ENCODE results near the gene AHI1. TPM values are rescaled to one million over a fixed set of nuclear protein-coding genes. Genes with fewer than 3 reads are reported as not detected.
A peak's percentile ranks its signal among the peaks of the same experiment; 100 is the strongest.
"Not testable (repeated sequence)": the region's sequence is repeated elsewhere in the genome, so short reads cannot be mapped to it uniquely, and the experiment has no call there.

The AHI1 gene
- polyA plus RNA-seq, 3 donors = 45.4 to 83.3 (median 66.3) TPM

DNA sequence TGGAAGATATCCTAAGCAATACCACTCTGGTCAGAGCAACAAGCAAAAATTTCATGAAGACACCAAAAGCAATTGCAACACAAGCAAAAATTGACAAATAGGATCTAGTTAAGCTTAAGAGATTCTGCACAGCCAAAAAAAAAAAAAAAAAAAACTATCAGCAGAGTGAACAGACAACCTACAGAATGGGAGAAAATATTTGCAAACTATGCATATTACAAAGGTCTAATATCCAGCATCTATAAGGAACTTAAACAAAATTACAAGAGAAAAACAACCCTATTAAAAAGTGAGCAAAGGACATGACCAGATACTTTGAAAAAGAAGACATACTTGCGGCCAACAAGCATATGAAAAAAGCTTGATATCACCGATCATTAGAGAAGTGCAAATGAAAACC, 20.0 kb upstream of the AHI1 start:
- DNase-seq = no peak

DNA sequence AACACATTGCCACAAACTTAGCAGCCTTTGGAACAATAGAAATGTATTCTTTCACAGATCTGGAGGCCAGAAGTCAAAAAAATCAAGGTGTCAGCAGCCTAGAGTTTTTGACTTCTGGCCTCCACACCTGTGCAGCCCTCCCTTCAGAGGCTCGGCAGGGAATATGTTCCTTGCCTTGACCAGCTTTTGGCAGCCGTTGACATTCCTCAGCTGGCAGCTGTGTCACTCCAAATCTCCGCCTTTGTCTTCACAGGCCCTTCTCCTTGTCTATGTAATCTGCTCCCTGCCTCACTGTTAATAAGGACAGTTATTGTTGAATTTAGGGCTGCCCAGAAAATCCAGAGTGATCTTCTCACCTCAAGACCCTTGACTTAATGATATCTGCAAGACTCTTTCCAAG, 17.2 kb upstream of the AHI1 start:
- no peak for DNase-seq

DNA sequence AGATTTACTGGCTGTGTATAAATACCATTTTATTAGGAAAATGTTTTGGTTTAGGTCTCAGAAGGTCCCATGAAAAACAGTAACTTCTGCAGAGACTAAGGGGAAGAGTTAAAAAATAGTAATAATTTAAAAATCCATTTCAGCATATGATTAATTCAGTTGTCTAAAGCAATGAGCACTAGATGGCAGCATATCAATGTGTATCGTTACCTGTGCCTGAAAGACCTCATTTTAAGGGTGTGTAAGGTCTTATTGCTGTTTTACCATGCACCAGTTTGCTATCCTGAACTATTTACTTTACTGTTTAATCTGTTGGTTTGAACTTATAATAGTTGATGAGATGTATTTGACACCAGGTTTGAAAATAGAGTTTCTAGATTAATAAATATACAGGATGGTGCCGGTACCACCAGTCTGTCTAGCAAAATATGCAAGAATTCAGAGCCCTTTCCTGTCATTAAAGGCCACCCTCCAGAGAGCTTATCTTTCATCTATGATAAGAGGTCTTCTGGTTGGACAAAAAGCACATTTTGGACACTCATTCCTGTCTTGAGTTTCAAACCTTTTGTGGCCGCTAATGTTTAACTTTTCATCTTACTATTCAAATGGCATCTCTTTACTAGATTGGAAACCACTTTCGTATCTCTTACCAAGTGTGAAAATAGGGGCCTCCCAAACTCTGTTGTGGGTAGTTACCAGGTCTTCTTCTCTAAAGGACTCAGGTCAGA, 8.9 kb upstream of the AHI1 start:
- DNase-seq = no peak

DNA sequence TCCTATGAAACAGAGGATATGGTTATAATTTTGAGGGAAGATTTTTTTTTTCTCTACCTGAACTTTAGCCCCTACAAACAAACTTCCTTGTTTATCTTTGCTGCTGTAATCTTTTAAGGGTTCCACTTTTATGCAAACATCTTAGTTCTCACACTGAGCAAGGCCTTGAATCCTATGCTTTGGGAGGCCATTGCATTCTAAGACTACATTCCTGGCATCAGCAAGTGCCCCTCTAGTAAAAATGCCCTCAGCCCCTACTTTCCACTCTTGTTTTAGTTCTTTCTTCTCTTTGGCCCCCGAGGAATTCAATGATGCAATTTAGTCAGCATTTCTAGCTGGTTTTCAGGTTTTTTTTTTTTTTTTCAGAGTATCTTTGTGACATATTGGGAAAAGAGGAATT, 8.1 kb upstream of the AHI1 start:
- DNase-seq = no peak

DNA sequence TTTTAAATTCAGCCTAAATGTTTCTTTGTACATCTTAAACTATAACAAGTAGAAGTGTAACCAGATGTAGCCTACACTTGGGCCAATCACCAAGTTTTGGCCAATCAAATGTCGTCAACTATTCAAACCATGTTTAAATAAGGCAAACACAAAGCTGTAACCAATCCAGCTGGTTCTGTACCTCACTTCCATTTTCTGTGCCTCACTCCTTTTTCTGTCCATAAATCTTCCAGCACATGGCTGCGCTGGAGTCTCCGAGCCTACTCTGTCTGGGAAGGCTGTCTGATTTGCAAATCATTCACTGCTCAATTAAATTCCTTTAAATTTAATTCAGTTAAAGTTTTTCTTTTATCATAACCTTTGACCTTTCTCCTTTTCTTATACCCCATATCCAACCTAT, 7.7 kb upstream of the AHI1 start:
- DNase-seq = no peak

DNA sequence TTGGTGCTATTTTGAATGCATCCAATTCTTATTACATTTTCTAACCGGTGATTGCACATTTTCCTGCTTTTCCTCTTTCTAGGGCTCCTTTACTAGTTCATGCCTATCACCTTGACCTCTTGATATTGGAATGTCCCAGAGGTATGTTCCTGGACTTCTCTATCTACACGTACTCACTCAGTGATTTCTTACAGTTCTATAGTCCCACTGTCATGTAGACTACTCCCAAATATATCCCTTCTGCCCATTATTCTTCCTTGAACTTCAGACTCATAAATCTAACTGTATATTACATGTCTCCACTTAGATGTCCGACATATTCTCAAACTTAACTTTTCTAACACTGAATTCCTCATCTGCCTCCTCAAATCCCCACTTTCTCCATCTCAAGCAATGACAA, 7.2 kb upstream of the AHI1 start:
- DNase-seq = no peak

DNA sequence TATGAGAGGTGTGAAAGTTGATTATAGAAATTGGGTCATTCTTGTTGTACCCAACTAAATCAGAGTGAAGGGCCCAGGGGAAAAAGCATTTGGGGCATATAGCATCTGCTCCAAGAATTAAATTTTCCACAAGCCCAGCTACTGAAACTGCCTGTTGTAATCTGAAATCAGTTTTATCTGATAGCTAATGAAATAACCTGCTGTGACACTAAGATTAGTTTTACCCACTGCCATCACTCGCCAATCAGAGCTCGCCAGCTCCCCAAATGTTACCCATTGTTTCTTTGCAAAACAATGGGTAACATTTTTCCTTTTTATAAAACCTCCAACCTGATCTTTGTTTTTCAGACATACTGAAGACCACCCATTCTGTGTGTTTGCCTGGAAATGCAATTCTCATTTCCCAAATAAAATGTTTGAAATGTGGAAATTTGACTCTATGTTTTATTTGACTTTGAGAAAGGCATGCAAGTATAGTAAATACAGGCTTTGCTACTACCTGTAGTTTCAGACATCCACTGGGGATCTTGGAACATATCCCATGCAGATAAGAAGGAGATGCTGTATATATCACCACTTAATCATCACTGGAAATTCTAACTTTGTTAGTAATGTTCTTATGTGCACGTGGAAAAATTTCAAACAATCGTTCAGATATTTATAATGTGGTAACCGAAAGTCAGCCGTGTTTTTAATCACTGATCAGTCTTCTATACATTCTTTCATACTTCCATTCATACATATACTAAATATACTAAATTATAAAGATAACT, 6.3 kb upstream of the AHI1 start:
- DNase-seq = no peak

DNA sequence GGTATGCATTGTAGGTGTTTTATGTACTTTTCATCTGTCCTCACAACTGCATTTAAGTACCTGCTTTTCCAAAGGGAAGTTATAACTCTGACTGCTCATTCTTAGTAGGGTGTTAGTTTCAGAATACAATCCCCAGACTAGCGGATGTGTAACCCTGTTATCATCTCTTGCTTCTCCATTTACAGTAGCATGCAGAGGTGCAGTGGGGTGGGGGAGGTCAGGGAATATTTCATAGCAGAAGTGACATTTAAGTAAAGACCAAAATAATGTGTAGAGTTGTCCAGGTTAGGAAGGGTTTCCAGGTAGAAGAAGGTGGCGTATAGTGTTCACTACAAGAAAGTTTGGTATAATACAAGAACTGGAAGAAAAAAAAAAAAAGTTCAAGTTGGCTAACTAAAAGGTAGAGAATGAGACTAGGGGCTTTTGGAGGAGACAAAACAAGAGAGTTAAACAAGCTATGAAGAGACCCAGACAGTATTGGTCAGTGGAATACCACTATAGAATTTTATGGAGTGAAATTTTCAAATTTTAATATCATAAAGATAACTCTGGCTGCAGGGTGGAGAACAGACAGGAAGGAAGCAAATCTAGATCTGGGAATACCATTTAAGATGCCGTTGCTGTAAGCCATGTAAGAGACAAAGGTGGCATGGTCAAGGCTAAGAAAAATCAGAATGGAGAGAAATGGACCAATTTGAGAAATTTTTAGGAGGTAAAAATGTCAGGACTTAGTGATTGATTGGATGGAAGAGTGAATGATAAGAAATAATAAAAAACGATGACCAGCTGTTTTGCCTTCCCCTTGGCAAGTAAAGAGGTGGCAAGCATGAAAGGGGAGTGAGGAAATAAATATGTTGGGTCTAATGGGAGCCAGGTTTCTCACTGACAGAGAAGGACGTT, 2.2 kb upstream of the AHI1 start:
- no peak for DNase-seq

DNA sequence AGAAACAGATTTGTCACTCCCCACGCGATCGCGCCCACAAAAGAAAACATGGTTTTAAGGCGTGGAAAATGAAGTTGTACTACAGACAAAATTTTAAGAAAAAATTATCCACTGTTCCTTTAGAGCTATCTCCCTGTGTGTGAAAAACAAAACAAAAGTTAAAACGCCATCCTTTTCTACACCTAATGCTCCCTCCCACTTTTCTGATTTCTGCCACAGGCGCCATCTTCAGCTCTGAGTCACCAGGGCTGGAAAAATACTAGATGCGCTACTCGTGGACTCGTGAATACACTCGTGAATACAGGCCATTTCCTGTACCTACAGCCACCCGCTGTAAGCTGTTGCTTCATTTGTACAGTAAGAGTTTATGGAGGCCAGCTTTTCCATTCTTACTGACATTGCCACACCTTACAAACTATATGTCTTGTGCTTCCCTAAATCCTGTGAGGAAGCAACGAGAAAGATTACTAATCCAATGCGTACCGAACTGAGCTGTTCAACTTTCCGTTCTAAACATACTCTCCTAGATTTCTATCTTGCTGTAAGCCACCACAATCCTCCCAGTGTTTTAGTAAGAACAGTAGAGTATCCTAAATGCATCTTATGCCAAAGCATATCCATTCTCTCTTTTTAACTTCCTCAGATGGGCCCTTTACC, 773 bp upstream of the AHI1 start:
- DNase-seq = peak; percentile 80

DNA sequence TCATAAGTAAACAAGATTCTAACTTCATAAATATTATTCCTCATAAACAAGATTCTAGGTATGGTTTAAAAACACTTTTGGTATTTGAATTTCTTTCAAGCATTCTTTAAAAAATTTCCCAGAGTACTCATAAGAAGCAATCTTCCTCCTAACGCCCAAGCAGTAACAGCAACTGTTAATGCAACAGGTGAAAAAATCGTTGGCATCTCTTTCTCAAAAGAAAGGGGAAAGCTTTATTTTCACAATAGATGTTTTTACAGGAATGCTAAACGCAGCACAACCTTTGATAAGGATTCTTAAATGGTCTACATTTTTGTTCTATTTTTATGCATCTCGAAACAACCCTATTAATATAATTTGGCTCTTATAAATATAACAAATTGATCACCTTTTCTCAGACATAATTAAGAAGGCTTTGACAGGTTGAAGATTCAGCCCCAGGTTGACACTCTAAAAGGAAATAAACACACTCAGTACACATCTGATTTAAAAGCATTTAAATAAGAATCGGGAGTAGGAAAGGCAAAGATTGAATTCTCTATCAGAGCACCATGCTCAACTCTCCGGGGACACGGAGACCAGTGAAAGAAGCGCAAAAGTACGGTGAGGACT, 634 bp downstream of the AHI1 start:
- DNase-seq = no peak

DNA sequence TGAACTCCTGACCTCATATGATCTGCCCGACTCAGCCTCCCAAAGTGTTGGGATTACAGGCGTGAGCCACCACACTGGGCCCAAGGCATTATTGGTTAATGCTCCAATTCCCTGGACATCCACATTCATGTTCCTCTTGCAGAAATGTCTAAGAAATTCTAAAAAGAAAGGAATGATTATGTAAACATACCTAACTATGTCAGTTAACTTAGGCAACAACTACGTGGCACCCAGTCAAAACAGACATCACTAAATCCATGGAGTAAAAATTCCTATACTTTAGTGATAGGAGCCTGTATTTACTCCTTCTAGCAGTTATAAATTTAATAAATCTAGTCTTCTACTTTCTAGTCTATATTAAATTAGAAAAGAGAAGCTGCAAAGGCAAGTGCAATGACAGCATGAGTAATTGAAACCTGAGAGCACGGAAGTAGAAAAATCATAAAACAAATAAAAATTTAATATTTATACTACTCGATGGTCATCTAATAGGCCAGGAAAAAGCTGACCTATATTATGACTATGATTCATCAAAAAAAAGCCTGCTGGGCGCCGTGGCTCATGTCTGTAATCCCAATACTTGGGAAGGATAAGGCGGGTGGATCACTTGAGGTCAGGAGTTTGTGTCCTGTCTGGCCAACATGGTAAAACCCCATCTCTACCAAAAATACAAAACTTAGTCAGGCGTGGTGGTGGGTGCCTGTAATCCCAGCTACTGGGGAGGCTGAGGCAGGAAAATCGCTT, 4.2 kb downstream of the AHI1 start:
- DNase-seq = no peak

DNA sequence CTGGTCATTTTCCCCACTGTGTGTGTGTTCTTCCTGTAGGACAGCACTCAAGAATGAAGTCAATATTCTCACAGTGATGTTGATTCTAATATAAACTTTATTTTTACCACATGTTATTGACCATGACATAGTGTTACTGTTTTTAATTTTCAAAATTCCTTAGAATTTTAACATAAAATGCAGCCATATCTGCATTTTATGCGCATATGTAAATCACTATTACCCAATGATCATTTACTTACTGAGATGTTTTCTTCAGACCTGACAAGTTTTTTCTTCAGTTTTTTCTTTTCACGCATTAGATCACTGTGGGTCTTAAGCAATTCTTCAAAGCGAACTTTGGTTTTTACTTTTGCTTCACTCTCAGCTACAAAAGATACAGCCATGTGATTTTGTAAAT, 7.2 kb downstream of the AHI1 start:
- no peak for DNase-seq

DNA sequence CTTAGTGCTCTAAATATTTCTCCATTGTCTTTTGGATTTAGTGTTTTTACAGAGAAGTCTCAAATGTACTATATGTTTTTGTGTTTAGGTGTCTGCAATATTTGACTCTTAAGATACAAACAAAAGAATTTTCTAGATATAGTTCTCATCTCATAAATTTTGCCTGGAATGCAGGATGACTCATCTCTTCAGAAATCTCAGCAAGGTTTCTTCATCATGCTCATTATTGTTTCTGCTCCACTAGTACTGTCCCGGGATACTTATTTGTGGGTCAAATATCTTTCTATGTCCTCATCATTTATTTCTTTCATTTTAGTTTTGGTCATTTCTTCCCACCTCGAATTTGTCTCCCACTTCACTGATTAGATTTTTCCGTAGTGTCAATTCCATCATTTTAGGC, 9.5 kb downstream of the AHI1 start:
- no peak for DNase-seq

DNA sequence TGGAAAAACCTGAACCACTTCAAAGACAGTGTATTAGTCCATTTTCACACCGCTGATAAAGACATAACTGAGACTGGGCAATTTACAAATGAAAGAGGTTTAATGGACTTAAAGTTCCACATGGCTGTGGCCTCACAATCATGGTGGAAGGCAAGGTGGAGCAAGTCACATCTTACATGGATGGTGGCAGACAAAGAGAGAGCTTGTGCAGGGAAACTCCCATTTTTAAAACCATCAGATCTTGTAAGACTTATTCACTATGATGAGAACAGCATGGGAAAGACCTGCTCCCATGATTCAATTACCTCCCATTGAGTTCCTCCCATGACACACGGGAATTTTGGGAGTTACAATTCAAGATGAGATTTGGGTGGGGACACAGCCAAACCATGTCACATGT, 13.6 kb downstream of the AHI1 start:
- not testable (repeated sequence) for DNase-seq

DNA sequence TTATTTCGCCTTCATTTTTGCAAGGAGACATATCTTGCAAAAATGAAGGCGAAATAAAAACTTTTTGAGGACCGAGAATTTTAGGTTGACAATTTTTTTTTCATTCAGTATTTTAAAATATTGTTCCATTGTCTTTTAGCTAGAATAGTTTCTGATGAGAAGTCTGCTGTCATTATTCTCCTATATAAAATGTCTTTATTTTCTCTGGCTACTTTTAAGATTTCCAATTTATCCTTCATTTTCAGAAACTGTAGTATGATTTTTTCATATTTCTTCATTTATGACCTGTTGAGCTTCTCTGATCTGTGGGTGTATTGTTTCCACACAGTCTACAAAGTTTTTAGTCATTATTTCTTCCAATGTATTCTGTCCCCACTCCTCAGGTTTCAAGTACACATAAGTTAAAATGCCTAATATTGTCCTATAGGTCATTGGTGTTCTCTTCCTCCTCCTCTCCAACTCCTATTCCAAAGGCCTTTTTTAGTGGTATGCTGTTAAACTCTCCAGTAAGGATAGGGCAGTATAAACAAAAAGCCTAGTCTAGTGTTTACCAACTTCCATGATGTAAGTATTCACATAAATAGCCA, 15.7 kb downstream of the AHI1 start:
- no peak for DNase-seq

DNA sequence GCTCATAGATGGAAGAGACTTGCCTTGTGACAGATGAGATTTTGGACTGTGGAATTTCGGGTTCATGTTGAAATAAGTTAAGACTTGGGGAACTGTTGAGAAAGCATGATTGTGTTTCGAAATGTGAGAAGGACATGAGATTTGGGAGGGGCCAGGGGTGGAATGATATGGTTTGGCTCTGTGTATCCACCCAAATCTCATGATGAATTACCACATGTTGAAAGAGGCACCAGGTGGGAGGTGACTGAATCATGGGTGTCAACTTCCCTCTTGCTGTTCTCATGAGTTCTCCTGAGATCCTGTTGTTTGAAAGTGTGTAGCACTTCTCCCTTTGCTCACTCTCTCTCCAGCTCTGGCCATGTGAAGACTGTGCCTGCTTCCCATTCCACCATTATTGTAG, 17.9 kb downstream of the AHI1 start:
- no peak for DNase-seq

DNA sequence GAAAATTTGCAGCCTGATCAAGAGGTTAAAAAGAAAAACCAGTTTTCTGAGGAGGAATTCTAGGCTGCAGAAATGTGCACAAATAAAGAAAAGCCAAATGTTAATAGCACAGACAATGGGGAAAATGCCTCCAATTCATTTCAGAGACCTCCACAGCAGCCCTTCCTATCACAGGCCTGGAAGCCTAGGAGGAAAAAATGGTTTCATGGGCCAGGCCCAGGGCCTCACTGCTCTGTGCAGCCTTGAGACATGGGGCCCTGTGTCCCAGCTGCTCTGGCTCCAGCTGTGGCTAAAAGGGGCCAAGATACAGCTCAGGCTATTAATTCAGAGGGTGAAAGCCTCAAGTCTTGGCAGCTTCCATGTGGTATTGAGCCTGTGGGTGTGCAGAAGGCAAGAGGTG, 18.9 kb downstream of the AHI1 start:
- DNase-seq = no peak

DNA sequence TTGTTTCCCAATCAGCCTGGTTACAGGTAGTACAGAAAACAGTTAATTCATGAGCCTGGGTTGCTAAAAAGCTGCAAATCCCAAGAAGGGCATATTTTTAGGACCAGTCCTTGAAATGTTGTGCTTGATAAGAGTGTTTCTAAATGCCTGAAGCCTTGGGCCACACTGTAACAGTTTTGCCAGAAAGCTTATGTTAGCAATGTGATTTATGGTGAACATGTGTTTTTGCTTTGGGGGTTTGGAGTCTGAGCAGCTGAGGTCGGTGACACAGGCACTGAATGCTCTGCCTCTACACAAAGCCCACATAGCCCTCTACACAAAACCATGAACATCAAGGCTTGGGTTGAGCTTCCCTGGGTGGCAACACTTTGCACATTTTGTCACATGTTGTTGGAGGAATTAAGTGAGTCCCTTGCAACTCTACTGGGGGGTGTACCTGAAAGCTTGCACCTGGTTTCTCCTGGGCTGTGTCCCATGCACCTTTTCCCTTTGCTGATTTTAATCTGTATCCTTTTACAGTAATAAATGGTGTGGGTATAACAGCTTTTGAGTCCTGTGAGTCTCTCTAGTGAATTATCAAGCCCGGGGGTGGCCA, 22.2 kb downstream of the AHI1 start:
- peak; percentile 63 for DNase-seq

DNA sequence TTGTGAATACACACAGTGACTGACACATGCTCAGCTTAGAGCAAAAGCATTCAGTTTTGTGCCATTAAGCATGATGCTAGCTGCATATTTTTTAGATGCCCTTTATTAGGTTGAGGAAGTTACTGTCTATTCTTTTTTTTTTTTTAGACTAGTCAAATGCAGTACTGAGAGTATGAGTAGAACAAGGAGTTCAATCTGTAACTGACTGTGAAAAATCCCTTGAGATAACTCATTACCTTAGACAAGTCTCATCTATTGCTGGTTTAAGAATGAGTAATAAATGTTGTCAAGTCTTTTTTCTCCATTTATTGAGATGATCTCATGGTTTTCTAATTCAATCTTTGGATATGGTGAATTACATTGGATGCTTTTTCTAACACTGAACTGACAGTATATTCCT, 23.2 kb downstream of the AHI1 start:
- no peak for DNase-seq

DNA sequence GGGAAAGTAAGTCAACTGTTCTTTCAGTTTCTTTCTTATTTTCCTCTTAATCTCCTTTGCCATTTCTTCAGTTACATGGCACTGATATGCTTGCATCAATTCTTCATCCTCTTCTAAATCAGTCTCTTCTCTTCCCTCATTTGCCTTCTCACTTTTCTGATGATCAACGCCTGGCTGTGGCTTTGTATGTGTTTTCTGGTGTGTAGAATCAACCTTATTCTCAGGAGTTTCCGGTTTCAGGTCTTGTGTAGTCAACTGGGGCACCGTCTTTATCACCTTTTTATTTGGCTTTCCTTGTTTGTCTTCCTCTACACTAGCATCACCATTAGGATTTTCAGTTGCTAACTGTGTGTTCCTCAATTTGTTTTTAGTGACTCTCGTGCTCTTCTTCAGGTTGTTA, 31.6 kb downstream of the AHI1 start:
- no peak for DNase-seq

Measured in renal pelvis (tissue), 4 donors.